T47D (cell line): ENCODE results near the gene GGN.
A peak's percentile ranks its signal among the peaks of the same experiment; 100 is the strongest.
"Not testable (repeated sequence)": the region's sequence is repeated elsewhere in the genome, so short reads cannot be mapped to it uniquely, and the experiment has no call there.

Source experiments
- DNase-seq, 2 experiments: peaks; one replicate each; pipeline versions ENCODE4 v3.0.0 to v3.0.0-alpha.2; 2011 to 2012; ENCODE audit warnings: low read depth in 1 of 2, low spot score in 1 of 2
- JUND ChIP-seq: IDR thresholded peaks from 2 replicates; pipeline ENCODE4 v1.6.1; 2012; ENCODE audit warnings: low read depth
- in situ Hi-C: cut with HindIII; loops from 2 replicates; pipeline ENCODE4 v1.10.0; 2016; ENCODE audit warnings: low sequenced_read_pairs, low pct_unique_long_range_greater_than_20kb

GGN gene

DNA sequence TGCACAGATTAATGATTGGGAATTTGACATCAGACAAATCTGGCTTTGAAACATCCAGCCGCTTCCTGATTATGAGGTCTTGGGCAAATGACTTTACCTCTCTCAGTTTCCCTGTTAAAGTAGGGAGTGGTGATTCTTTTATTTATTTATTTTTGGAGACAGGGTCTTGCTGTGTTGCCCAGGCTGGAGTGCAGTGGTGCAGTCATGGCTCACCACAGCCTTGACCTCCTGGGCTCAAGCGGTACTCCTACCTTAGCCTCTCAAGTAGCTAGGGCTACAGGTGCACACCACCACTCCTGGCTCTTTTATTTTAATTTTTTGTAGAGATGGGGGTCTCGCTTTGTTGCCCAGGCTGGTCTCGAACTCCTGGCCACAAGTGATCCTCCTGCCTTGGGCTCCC lies 10.8 kb downstream of the GGN start:
- no peak for TF ChIP-seq JUND
- no peak for DNase-seq
- in situ Hi-C loops, result no loop called here

DNA sequence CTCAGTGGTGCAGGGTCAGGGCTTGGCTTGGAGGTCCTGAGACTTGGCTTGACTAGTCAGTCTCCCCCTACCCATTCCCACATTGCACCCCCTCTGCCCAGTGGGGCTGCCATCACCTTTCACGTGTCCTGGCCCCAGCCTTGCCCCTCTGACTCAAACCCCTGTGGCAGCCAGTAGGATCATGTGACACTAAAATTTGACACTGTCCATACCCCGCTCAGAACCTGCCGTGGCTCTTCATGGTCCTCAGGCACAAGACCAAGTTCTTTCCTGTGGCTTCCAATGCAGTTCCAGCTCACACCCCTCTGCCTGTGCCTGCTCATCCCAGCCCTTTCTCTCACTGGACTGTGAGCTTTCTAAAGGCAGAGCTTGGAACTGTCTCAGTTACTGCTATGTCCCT lies 11.3 kb downstream of the GGN start:
- in situ Hi-C loops, result no loop called here
- DNase-seq, result no peak
- no peak for TF ChIP-seq JUND

GRCh38 chr19:38375748-38376147 lies 12.1 kb downstream of the GGN start:
- no peak for DNase-seq
- TF ChIP-seq JUND, result no peak
- in situ Hi-C loops, result no loop called here

DNA sequence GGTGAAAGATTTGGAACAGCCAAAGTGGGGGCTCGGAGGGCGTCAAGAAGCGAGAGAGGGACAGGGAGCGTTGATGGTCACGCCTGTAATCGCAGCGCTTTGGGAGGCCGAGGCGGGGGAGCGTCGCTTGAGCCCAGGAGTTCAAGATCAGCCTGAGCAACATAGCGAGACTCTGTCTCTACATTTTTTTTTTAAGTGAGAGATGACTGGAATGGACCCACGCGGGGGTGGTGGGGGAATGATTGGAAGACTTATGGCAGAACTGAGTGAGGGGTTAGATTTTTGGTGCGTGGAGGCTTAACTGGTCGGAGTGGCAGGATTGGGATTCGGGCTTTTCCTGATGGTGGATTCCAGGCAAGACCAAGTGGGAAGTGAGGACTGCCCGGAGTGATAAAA lies 12.7 kb downstream of the GGN start:
- DNase-seq, result no peak
- in situ Hi-C loops, result no loop called here
- no peak for TF ChIP-seq JUND

GRCh38 chr19:38374332-38375097 lies 13.3 kb downstream of the GGN start, which contains the start of gene PSMD8:
TSS of gene PSMD8 (plus strand) at chr19:38374571. CDS start at chr19:38374602, 31 bp downstream.
- DNase-seq, result peak; percentile 90 to 99
- no peak for TF ChIP-seq JUND
- in situ Hi-C loops, result no loop called here

DNA sequence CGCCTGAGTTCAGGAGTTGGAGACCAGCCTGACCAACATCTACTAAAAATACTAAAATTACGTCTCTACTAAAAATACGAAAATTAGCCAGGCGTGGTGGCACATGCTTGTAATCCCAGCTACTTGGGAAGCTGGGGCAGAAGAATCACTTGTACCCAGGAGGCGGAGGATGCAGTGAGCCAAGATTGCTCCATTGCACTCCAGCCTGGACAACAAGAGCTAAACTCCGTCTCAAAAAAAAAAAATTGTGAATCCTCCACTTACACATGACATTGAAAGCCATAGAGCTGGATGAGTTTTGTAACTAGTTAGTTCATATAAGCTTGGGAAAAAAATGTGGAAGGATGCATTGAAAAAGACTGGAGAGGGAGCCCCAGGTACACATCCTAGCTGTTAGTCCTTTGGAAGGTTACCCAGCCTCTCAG lies 13.9 kb downstream of the GGN start:
- TF ChIP-seq JUND, result no peak
- no peak for DNase-seq
- in situ Hi-C loops, result no loop called here

DNA sequence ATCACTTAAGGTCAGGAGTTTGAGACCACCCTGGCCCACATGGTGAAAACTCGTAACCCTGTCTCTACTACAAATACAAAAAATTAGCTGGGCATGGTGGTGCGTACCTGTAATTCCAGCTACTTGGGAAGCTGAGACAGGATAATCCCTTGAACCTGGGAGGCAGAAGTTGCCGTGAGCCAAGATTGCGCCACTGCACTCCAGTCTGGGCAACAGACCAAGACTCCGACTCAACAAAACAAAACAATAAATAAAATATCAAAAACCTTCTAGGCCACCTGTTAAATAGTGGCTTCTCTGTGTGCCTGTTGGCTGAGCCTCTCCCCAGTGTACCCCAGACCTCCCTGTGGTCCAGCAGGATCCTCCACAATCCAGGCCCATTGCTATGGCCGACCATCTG lies 16.8 kb downstream of the GGN start:
- TF ChIP-seq JUND, result no peak
- DNase-seq, result no peak
- in situ Hi-C loops, result no loop called here

DNA sequence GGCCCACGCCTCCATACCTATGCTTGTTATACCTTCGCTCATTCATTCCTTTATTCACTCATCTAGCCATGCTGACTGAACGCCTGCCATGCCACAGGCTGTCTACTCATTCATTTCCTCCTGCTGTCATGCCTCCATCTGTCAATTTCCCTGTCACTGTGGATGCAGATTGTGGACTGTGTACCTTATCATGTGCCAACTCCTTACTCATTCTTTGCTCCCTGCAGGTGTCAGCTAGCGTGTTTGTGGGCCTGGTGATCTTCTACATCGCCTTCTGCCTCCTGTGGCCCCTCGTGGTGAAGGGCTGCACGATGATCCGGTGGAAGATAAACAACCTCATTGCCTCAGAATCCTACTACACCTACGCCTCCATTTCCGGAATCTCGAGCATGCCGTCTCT lies 17.5 kb downstream of the GGN start:
- TF ChIP-seq JUND, result no peak
- in situ Hi-C loops, result no loop called here
- DNase-seq, result no peak

- no peak for DNase-seq
- in situ Hi-C loops, result no loop called here
- TF ChIP-seq JUND, result no peak
Measured at GRCh38 chr19:38369584-38369983, 18.2 kb downstream of the GGN start.

DNA sequence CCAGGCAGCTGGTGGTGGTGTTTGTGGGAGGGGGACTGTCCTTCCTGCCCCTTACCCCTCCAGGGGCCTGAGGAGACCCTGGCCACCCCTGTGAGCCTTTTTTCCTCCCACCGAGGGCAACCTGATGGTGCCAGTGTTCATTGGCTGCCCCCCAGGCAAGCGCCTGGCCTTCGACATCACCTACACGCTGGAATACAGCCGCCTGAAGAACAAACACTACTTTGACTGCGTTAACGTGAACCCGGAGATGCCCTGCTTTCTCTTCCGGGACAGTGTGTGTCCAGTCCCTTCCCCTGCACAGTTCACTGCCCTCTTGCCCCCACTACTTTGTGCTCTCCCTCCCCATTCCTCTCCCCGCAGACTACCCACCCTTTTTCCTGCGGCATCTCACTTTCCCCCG lies 20.8 kb downstream of the GGN start:
- DNase-seq, result no peak
- TF ChIP-seq JUND, result no peak
- in situ Hi-C loops, result no loop called here

DNA sequence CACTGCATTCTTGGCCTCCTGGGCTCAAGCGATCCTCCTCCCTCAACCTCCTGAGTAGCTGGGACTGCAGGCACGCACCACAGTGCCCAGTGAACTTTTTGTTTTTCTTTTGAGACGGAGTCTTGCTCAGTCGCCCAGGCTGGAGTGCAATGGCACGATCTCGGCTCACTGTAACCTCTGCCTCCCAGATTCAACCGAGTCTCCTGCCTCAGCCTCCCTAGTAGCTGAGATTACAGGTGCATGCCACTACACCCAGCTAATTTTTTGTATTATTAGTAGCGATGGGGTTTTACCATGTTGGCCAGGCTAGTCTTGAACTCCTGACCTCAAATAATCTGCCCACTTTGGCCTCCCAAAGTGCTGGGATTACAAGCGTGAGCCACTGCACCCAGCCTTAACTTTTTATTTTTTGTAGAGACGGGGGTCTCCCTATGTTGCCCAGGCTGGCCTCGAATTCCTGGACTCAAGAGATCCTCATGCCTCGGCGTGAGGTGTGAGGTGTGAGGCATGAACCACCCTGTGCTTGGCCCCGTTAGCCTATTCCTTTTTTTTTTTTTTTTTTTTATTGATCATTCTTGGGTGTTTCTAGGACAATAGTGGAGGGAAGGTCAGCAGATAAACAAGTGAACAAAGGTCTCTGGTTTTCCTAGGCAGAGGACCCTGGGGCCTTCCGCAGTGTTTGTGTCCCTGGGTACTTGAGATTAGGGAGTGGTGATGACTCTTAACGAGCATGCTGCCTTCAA lies 24.7 kb downstream of the GGN start:
- in situ Hi-C loops, DNase-seq: not testable (repeated sequence)

DNA sequence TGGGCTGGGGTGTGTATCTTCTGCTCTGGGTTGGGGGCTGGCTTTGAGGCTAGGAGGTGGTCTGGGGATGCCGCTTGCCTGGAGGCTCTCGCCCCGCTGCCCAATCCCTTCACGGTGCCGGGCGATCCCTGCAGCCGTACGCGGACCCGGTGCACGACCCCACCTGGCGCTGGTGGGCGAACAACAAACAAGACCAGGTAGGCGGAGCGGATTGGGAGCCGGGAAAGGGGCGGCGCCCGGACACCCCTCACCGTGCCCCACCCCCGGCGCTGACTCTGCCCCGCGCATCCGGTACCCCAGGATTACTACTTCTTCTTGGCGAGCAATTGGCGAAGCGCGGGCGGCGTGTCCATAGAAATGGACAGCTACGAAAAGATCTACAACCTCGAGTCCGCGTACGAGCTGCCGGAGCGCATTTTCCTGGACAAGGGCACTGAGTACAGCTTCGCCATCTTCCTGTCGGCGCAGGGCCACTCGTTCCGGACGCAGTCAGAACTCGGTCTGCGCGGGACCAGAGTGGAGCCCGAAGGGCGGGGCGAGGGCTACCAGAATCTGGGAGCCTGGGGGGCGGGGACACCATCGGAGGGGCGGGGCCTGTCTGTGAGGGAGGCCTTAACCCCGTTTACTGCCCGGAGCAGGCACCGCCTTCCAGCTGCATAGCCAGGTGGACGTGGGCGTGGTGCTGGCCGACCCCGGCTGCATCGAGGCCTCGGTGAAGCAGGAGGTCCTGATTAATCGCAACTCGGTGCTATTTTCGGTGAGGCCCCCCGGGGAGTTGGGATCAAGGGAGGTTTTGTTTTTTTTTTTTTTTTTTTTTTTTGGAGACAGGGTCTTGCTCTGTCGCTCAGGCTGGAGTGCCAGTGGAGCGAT lies 25.5 kb downstream of the GGN start:
- TF ChIP-seq JUND, result no peak
- in situ Hi-C loops, result no loop called here
- DNase-seq, result peak; percentile 73 to 92
